Measurements from ENCODE around the gene LYZ.

The LYZ gene

GRCh38 chr12:69383074-69383473 lies 34.9 kb downstream of the LYZ start:
- in situ Hi-C loops (cut with MboI; ENCODE audit: low pct_unique_long_range_greater_than_20kb, low sequenced_read_pairs, unreplicated experiment) = loop anchor here (25.0 kb wide), 1 partner anchor 204 kb away; the partner anchor contains the start of gene CCT2
- no peak for TF ChIP-seq CTCF (IDR thresholded peaks at IDR 0.05; ENCODE audit: extremely low read depth, insufficient read depth, missing control alignments)
- DNase-seq (ENCODE audit: low spot score) = no peak

- in situ Hi-C loops (cut with MboI; ENCODE audit: low pct_unique_long_range_greater_than_20kb, low sequenced_read_pairs, unreplicated experiment) = loop anchor here (25.0 kb wide), 1 partner anchor 202 kb away; the partner anchor contains the start of gene CCT2
- no peak for TF ChIP-seq CTCF (IDR thresholded peaks at IDR 0.05; ENCODE audit: extremely low read depth, insufficient read depth, missing control alignments)
- DNase-seq (ENCODE audit: low spot score) = no peak
Observed at GRCh38 chr12:69385038-69385437, 36.9 kb downstream of the LYZ start.

DNA sequence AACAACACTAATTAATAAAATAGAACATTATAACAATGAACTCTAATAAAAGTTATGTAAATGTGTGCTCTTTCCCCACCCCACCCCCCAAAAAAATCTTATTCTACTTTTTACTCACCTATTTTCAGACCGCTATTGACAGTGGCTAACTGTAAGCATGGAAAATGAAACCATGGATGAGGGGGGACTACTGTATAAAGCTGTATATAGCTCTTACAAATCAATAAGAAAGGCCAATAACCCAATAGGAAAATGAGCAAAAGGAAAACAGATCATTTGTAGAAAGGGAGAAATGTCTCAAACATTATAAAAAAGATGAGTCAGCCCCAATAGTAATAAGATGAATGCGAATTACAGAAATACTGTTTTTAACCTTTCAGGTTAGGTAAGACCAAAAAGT lies 38.7 kb downstream of the LYZ start:
- no peak for DNase-seq (ENCODE audit: low spot score)
- no peak for TF ChIP-seq CTCF (IDR thresholded peaks at IDR 0.05; ENCODE audit: extremely low read depth, insufficient read depth, missing control alignments)
- in situ Hi-C loops (cut with MboI; ENCODE audit: low pct_unique_long_range_greater_than_20kb, low sequenced_read_pairs, unreplicated experiment) = loop anchor here (25.0 kb wide), 1 partner anchor 200 kb away; the partner anchor contains the start of gene CCT2

- peak; percentile 11 for DNase-seq (ENCODE audit: low spot score)
- in situ Hi-C loops (cut with MboI; ENCODE audit: low pct_unique_long_range_greater_than_20kb, low sequenced_read_pairs, unreplicated experiment) = loop anchor here (25.0 kb wide), 1 partner anchor 199 kb away; the partner anchor contains the start of gene CCT2
Observed at GRCh38 chr12:69388371-69388770, 40.2 kb downstream of the LYZ start.

DNA sequence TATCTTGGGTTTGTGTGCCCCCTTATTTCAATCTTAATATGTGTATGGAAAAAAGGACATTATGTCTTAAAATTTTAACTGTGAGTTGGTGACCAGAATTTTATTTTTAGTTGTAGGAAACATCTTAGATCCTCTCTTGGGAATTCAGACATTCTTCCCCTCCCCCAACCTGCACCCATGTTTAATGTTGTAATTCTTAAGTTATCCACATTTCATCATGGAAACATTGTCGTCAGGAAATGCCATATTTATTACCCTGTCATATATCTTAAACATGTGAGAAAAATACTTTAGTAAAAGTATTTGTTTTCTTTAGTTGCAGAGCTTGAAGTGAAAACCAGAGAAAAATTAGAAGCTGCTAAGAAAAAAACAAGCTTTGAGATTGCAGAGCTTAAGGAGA lies 41.6 kb downstream of the LYZ start:
- in situ Hi-C loops (cut with MboI; ENCODE audit: low pct_unique_long_range_greater_than_20kb, low sequenced_read_pairs, unreplicated experiment) = loop anchor here (25.0 kb wide), 1 partner anchor 197 kb away; the partner anchor contains the start of gene CCT2
- no peak for DNase-seq (ENCODE audit: low spot score)
- no peak for TF ChIP-seq CTCF (IDR thresholded peaks at IDR 0.05; ENCODE audit: extremely low read depth, insufficient read depth, missing control alignments)

More at GRCh38 chr12:69388371-69388770, 40.2 kb downstream of the LYZ start:
- TF ChIP-seq CTCF (IDR thresholded peaks at IDR 0.05; ENCODE audit: extremely low read depth, insufficient read depth, missing control alignments) = peak; percentile 45

DNA sequence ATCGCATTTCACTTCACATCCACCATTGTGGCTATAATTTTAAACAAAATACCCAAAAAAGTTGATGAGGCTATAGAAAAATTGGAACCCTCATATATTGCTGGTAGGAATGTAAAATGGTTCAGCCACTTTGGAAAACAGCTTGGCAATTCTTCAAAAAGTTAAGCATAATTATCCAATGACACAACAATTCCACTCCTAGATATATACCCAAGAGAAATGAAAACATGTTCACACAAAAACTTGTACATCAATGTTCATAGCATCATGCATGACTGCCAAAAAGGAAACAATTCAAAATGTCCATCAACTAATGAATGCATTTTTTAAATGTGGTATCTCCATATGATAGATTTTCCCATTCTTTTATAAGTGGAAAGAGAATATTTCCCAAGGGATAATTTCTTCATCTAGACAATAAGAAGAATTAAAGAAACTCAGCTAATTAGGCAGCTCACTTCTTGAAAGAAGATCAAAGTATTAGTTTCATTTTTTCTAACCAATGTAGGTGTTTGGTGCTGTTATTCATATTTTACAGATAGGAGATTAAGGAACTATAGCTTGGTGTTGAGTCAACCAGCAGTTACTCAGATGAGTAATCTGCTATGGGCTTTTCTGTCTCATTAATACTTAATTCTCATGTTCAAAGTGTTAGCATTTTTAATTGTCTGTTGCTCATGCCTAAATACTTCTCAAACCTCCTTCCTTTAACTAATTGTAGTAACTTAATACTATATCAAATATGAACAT lies 44.2 kb downstream of the LYZ start:
- peak; percentile 34 for DNase-seq (ENCODE audit: low spot score)
- no peak for TF ChIP-seq CTCF (IDR thresholded peaks at IDR 0.05; ENCODE audit: extremely low read depth, insufficient read depth, missing control alignments)
- in situ Hi-C loops (cut with MboI; ENCODE audit: low pct_unique_long_range_greater_than_20kb, low sequenced_read_pairs, unreplicated experiment) = loop anchor here (25.0 kb wide), 1 partner anchor 195 kb away; the partner anchor contains the start of gene CCT2

Data from GM13977 (cell line).